ENCODE measurements around the gene FAM219A.

- no peak for TF ChIP-seq ISL1 (CRISPR knock-in tag; IDR thresholded peaks at IDR 0.05)
- no peak for TF ChIP-seq PATZ1 (CRISPR knock-in tag; IDR thresholded peaks at IDR 0.05; ENCODE audit: borderline replicate concordance)
- no peak for TF ChIP-seq POU6F1 (CRISPR knock-in tag; IDR thresholded peaks at IDR 0.05; ENCODE audit: borderline replicate concordance, low read depth)
- no peak for TF ChIP-seq ARNTL (CRISPR knock-in tag; IDR thresholded peaks at IDR 0.05; ENCODE audit: borderline replicate concordance, low read depth)
- no peak for TF ChIP-seq ZC3H10 (CRISPR knock-in tag; IDR thresholded peaks at IDR 0.05)
These were observed 109.0 kb downstream of the FAM219A start for GRCh38 chr9:34349324-34349723.

Measured in SK-N-SH treated with all-trans-retinoic acid at 6 μM for 48 hours (cell line).